Activated CD4-positive, alpha-beta T cell treated with anti-CD3 and anti-CD28 coated beads, Interleukin-2, amount 50 U/mL, for 4 hours (primary cell): ENCODE data around the gene KRT85.
A peak's percentile ranks its signal among the peaks of the same experiment; 100 is the strongest.

Experiments
- DNase-seq, 2 experiments: peaks; one replicate each; pipeline ENCODE4 v3.0.0-alpha.2; 2020

Gene KRT85

DNA sequence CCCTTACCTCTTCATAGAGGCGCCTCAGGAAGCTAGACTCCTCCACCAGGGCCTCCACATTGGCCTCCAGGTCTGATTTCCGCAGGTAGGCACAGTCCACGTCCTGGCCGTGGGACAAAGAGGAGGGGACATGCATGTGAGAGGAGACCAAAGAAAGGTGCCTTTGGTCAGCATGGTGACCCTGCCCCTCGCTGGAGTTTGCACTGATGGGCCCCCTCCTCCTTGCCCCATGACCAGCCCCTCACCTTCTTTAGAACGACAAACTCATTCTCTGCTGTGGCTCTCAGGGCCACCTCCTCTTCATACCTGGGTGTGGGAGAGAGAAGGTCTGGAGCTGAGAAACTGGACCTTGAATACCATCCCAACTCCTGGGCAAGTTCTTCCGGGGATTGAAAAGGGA lies 3.2 kb downstream of the KRT85 start:
- no peak for DNase-seq

DNA sequence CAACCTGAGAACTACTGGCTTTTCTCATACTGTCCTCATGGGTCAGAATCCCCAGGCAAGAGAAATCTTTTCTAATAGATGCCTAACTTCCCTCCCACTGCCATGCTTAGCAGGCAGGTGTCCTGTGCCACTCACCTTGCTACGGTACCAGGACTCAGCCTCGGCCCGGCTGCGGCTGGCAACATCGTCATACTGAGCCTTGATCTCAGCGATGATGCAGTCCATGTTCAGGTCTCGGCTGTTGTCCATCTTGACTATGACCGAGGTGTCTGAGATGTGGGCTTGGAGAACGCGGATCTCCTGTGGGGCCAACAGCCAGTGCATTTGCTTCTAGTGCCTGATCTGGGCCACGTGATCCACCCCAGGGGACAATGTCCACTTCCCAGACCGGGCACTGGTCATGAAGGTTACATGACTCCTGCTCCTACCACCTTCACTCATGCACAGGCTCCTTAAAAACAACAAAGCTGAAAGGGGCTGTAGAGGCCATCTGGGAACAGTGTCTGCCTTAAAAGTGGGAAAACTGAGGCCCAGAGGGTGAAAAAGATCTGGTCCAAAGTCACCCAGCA lies 4.1 kb downstream of the KRT85 start:
- DNase-seq, result no peak

DNA sequence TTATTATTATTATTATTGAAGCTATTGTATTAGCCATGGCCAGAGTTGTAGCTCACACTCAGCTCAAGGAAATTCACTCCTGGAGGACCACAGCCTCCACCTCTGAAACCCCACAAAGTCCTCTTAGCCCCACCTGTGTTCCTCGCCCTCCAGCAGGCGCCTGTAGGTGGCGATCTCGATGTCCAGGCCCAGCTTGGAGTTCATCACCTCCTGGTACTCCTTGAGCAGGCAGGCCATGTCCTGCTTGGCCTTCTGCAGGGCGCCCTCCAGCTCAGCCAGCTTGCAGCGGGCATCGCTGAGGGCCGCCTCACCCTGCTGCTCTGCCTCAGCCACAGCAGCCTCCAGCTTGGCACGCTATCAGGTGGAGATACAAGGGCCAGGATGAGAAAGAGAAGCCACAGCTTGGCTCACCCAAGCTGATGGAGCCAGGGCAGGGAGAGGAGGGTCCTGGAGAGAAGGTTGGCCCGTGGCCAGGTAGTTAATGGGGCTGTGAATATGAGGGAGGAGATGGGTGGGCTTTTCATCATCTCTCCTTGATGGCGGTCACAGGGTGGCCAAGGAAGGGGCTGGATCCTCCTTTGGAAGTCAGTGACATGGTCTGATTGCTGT lies 5.1 kb downstream of the KRT85 start:
- DNase-seq, result no peak

DNA sequence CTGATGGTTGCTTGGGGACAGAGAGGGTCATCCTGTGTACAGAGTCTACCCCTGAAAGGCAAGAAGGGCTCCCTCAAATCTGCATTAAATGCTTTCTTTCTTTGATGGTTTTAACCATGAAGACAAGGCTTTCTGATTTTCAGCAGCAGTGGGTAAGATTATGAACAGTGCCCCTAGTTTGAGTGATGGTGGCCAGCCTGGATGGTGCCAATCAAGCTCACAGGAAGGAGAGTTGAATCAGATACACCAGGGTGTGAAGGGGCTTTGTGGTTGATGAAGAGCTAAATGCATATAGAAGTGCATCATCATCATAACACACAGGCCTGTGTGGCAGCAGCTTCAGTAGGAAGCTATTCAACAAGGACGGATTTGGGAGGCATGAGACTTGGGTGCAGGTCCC lies 5.7 kb downstream of the KRT85 start:
- DNase-seq, result no peak

DNA sequence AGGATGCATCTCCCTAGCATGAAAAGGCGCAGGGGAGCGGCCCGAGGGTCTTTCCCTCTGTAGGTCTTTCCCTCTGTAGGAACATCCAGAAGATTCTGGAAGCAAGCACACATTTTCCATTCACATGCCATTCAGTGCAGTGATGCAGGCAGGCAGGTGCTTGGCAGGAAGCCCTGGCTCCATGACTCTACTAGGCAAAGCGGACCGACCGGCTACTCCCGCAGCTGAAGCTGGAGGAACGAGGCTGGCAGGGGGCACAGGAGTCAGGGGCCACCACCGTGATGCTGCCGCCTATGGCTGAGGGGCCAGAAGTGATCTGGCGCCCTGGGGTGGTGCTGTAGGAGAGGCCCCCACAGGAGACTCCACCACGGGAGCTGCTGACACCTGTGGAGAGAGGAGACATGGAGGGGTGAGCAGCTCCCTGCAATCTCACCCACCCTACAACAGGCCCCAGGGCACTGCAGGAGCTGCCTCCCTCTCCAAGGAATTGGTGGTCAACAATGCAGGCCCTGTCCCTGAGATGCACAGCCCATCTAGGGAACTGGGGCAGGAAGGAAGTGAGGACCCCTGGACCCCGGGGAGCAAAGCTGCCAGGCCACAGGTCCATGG lies 6.5 kb downstream of the KRT85 start:
- DNase-seq, result no peak

DNA sequence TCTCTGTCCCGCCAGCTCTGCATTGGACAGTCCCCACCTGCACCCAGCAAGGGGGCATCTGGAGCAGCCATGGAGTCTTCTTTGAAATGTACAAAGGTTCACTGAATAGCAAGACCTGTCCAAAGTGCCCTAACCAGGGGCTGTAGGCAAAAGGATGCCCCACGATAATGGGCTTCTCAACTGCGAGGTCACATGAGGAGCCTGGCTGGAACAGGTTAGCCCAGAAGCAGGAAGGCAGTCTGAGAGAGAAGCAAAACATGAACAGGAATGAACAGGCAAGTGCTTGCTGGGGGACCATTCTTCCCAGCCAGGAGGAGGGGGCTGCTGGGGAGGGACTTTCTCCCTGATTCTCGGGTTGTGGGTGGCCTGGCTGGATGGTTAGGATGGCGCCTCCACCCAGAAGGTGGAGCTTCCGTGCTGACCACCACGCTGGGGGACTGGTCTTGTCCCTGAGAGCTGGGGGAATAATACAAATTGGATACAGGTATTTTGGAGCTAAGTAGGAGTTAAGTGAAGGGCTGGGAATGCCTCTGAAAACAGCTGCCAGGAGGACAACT lies 7.1 kb downstream of the KRT85 start:
- DNase-seq, result no peak

DNA sequence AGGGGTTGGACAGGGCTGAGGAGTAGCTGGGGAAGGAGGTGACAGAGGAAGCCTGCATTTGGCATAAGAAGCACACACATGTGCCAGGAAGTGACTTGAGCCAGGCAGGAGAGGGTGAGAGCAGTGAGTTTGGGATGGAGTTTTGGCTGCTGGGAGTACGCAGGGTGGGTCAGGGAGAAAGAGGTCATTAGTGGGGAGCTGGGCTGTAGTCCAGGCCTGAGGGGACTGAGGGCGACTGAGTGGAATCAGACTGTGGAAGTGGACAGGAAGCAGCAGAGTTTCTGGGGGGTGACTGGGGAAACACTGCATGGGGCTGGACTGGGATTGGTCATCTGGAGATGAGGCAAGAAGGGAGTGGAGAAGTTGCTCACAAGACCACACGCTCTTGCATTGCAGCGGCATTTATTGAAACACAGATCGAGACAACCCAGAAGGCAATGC lies 7.6 kb downstream of the KRT85 start:
- no peak for DNase-seq

DNA sequence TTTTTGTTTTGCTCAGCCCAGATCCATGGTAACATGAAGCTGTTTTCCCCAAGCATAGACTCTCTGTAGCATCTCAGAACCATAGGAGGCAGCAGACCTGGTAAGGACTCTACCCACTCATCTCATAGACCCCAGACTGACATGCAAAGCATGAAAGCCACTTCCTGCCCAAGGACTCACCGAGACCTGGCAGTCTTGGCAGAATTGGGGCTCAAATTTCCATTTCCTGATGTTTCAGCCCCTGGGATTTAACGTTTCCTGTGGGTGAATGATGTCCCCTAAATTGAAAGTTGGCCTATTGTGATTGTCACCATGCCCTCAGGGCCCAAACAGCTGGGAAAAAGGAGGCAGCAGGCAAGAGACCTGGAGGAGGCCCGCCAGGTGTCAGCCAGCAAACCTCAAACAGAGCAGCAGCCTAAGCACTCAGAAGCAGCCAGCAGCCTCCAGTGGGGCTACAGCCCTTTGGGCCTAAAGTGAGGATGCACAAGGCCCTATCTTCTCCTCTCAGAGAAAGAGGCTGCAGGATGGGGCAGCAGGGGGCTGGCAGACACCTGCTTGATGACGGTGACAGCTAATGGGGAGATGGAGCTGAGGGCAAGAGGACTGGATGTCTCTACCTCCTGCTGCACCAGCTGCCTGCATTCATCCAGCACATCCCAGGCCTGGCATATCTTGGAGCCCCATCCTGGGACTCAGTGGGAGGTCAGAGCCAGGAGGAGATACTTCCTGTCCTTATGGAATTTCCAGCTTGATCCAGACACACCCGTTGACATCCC lies 8.5 kb downstream of the KRT85 start:
- DNase-seq, result no peak

DNA sequence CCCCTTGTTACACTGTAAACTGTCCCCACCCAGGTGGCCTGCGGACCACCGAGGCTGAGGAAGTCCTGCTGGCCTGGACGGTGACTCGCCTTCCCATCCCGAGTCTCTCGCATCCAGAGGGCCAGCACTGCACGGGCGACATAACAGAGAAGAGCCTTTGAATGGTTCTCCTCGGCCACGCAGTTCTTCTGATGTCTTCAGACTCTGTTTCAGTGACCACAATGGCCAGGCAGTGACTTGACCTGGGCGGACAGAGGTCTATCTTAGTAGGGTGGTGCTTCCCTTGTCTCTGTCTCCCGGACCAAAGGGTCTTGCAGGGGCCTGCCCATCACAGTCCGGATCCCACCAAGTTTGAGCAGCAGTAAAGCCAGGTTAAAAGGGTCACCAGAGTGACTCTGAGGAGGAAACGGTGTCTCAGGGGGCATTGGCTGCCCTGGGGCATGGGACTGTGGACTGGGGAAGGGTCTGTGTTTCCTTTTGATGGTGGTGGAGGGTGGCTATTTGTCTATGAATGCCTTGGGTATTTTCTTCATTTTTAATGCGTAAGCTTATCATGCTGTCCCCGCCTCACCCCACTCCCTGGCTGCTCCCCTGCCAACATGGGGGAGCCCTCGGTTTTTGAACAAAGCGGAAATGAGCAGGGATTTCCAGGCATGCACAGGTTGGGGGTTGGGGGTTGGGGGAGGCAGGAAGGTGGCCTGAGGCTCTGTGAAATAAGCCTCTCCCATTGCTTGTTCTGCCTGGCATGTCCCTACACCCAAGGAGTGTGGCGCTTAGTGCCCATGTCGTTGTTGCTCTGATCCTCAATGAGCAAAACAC lies 10.3 kb downstream of the KRT85 start:
- no peak for DNase-seq

DNA sequence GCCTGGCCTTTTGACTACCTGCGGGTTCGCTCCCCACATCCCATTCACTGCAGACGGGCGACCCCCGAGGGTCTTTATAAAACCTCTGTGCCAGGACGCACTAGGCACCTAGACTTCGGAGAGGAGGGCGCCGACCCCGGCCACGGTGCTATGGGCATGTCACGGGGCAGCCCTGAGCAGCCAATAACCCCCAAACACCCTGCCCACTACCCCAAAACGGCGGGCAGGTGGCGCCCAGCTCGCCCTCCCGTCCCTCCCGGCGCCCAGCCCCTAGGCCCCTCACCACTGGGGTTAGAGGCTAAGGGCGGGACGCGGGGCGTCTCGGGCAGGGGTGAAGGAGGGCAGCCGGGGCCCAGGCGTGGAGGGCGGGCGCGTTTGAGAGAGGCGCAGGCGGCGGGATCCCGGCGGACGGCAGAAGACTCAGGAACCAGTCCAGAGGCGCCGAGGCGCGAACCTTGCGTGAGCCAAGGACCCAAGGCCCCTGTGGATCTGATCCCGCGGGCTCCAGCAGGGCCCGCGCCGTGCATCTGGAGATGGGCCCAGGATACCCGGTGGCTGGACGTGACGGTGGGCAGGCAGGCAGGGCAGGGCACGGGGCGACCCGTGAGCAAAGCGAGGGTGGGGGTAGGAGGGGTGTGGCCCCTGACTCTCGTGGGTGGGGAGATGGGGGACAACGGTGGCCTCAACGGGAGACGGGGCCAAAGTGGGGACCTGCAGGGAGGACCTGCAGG lies 11.1 kb downstream of the KRT85 start:
- DNase-seq, result no peak

DNA sequence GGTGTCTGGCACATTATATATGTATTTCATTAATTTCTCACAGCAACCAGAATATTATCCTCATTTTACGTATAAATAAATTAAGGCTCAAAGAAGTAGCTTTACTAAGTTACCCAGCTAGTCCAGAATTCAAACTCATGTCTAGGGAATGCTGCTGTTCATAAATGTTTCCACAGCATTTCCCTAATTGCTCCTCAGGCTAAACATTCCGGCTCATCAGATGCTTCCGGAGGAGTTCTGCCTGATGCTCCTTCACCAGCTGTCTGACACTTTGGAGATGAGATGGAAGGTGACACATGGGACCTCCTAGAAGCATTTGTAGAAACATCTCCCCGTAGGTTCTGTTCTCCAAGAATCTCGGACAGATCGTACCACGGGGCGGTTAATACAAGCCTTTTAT lies 12.1 kb downstream of the KRT85 start:
- DNase-seq, result no peak

DNA sequence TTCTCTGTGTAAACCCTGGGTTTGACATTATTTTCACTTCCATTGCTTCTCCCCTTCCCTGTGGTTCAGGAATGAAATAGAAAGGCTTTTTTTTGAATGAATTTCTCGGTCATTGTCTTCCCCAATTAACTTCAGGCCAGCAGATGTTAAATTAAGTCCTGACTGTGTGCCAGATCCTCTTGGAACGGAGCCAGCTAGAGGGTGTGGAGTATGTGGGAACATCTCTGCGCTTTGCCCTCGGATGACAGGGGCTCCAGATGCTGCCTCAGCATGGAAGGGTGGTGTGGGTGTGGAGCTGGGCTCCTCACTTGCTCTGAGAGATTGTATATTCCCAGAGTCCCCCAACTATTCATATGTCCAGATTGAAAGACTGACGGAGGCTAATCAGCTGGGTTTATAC lies 13.1 kb downstream of the KRT85 start:
- no peak for DNase-seq

DNA sequence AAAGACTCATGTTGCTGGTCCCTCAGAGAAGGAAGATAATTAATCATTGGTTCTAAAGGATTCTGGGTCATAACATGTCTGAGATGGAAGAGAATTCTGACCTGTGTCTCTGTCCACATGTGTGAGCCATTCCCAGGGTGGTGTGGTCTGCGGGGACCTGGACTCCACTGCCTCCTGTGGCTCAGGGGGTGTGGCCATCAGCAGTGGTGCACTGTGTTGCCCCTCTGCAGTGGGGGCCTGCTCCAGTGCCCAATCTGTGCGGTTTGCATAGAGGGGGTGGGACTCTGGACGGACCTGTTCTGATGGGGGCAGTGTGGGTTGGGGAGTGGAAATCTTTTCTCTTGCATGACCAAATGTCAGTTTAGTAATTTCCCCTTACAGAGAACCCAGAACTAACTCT lies 13.5 kb downstream of the KRT85 start:
- no peak for DNase-seq

DNA sequence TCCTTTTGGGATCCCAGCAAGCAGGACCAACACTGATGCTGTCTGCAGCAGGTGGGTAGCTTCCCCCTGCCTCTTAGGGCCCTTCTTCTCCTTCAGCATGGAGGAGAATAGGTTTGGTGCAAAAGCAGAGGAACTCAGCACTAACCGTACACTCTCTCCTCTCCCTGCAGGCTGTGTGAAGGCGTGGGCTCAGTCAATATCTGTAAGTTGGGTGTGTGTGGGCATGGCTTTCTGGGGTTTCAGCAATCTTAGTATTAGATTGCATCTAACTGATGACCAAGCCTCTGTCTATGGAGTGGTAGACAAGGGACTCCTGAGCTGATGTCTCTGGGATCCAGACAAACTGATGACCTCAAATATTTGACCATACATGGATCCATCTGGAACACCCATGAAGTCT lies 14.3 kb downstream of the KRT85 start:
- no peak for DNase-seq

DNA sequence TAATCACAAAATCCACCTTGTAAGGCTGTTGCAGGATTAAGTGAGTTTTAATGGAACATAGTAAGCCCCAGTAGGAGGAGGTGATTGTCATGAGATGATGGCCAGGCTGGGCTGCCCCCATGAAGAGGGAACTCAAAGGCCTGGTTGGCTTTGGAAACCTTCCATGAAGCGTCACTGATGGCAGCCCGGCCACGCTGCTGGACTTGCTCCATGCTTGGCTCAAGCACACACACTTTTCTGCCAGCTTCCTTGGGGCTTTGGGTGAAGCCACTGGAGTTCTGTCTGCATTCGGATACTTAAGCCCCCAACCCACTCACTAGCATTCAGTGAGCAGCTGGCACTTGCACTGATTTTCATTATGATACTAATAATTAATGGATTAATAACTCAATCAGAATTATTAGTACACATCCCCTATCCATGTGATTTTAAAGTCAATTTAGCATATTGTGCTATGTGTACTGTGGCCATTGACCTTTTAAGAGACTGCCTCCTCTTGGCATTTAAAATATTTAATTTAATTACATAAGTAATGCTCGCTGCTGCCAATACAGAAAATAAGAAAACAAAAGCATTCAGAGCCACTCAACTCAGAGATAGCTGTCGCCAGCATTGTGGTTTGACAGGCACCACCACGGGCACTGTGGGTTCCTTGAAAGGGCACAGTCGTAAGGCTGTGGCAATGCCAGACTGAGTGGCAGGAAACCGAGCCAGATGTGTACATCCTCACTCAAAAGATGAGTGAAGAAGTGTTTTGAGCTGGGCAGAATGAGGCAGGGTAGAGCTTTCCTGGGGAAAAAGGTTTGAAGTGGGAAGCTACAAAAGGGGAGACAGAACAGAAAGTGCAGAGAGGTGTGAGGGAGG lies 15.9 kb downstream of the KRT85 start:
- peak; percentile 30 to 39 for DNase-seq

DNA sequence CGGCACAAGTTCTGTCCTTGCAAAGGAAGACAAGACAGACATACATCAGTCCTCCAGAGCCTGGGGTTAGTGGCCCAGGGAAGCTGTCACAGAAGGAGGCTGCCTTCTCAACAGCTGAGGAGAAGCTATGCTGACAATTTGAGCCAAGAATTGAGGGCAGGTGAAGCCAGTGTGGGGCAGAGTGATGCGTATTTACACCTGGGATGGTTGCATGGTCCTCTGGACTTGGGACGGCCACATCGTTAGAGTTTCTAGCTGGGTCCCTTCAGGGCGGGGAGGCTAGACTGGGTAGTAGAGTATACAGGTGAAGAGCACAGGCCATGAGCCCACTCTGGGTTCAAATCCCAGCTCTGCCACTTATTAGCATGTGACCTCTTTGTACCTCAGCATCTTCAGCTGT lies 16.5 kb downstream of the KRT85 start:
- DNase-seq, result no peak

DNA sequence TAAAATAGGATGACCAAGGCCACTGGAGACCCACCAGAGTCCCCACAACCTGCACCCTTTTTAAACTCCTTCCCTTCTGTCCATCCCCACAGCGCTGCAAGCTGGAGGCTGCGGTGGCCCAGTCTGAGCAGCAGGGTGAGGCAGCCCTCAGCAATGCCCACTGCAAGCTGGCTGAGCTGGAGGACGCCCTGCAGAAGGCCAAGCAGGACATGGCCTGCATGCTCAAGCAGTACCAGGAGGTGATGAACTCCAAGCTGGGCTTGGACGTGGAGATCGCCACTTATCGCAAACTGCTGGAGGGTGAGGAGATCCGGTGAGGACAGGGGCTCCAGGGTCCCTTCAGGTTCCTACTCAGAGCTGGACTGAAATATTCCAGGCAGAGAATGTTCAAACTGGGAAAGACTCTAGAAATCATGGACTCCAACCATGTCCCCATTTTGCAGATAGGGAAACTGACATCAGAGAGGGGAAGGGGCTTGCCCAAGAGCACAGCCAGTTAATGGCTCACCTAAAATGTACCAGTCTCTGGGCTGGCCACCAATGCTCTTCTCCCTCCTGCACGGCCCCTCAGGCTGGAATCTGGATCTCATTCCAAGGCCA lies 17.2 kb downstream of the KRT85 start:
- DNase-seq, result no peak

DNA sequence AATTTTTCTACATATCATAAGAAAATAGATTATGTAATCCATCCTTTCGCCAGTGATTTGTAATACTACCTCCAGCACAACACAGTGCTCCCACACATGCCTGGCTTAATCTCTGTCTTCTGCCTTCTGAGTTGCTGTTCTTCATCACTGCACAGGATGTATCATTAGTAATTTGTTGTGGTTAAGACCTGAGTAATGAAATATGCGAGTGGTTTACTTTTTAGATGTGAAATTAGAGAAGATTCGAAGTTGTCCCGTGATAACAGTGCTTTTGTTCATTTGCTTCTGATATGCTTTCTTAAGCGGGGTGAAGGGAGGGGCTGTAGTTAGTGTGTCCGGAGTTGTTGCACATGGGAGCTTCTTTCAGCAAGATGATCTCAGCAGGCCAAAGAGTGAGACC lies 18.1 kb downstream of the KRT85 start:
- DNase-seq, result no peak

DNA sequence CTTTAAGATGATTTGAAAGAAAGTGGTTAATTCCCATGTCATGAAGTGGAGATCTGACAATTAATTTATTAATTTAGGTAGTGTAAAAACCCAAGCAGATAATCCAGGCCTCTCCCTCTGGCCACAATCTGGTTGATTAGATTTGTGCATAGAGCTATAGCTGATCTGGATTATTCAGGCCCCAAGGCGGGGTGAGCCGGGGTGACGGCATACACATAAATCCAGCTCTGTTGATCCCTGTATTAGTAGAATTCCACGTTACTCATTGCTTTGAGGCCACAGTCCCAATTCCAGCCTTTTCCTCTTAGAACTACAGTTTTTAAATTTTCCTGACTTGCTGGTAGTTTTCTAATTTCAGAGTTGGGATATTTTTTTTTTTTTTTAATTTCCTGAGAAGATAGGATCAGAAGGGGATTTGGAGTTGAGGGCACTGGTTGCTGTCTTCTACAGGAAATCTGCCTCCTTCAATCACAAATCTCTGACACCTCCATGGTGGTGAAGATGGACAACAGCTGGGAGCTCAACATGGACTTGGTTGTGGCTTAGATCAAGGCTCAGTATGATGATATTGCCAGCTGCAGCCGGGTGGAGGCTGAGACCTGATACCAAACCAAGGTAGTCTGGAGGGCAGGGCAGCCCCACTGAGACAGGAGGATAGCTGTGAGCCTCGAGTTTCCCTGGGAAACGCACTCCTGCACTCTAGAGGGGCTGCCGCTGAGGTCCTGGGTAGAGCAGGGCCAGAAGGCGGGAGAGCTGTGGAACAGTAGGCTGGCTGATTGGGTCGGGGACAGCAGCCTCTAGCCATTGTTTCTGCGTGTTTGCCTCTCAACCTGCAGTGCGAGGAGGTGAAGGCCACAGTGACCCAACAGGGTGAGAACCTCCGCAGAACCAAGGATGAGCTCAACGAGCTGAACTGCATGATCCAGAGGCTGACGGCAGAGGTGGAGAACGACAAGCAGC lies 19.4 kb downstream of the KRT85 start:
- no peak for DNase-seq
